Measurements from ENCODE around the gene PRR4.

The PRR4 gene

DNA sequence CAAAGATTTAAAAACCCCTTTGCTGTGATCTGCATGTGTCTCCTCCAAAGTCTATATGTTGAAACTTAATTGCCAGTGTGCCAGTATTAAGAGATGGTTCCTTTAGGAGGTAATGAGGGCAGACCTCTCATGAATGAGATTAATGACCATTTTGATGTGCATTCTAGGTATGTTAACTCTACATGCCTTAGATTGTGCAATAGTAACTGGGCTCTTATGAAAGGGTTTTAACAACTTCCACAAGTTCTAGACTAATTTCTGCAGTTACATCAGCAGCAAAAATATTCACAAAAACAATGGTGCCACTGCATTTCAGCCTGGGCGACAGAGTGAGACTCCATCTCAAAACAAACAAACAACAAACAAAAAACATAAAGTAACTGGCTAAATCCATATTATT is 19.3 kb downstream of the PRR4 start:
- no peaks in the 10 kb centered on the region for H3K9me2 ChIP-seq (replicated peaks; ENCODE audit: insufficient read depth, low read length)
- TF ChIP-seq EZH2phosphoT487 (IDR thresholded peaks at IDR 0.05; ENCODE audit: low read length) (no peak), EZH2 (optimal IDR thresholded peaks at IDR 0.05; ENCODE audit: low read depth, low read length) (no peak), CTCF (IDR thresholded peaks at IDR 0.05; ENCODE audit: low read length) (no peak)
- H4K20me1 ChIP-seq (ENCODE audit: insufficient read depth, low read length): no peaks in the 10 kb centered on the region
- no peak overlapping the region for H3K4me3 ChIP-seq (ENCODE audit: low read length)
- H3K79me2 ChIP-seq (ENCODE audit: low read length): no peaks in the 10 kb centered on the region
- H3K27ac ChIP-seq (ENCODE audit: low read length): no peak overlapping the region
- DNase-seq: no peak
- no peak overlapping the region for H3K4me2 ChIP-seq (ENCODE audit: low read depth, low read length)
- H3K27me3 ChIP-seq (replicated peaks; ENCODE audit: insufficient read depth, low read length): no peaks in the 10 kb centered on the region
- no peak overlapping the region for H3K9ac ChIP-seq (ENCODE audit: low read length)
- no peaks in the 10 kb centered on the region for H3F3A ChIP-seq (ENCODE audit: insufficient read depth, low read length)
- no peak overlapping the region for H2AFZ ChIP-seq (ENCODE audit: low read length)
- H3K36me3 ChIP-seq (replicated peaks; ENCODE audit: insufficient read depth, low read length): no peaks in the 10 kb centered on the region
- no peaks in the 10 kb centered on the region for H3K9me3 ChIP-seq (replicated peaks; ENCODE audit: insufficient read depth, low read length)
- H3K4me1 ChIP-seq (ENCODE audit: low read length): no peaks in the 10 kb centered on the region

DNA sequence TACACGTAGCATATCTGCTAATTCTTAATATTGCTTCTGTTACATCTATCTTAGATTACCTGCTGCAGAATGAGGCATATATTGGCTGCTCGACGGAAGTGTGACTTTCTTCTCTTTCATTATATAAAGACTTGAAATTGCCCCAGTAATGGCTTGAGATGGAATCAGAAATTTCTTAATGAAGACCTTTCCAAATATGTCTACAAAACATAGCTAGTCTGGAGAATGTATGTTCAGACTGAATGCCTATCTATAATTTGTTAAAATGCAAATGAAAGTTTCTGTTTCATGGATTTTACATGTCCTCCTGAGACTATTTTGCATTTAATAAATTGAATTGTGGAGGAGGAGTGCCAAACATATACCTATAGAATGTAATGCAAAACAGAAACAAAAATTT is 23.0 kb downstream of the PRR4 start, which contains the start of gene TAS2R10:
TAS2R10 (minus strand) TSS at position 101 of the 400 bp plus-strand sequence; CDS start at position 12, 89 bp downstream.
- Histone ChIP-seq H3K27me3 (replicated peaks; ENCODE audit: insufficient read depth, low read length) (no peaks in the 10 kb centered on the region), H3K36me3 (replicated peaks; ENCODE audit: insufficient read depth, low read length) (no peaks in the 10 kb centered on the region), H3K4me2 (ENCODE audit: low read depth, low read length) (no peak within 1 kb of the TSS), H2AFZ (ENCODE audit: low read length) (no peak within 1 kb of the TSS), H3K27ac (ENCODE audit: low read length) (no peak within 1 kb of the TSS), H4K20me1 (ENCODE audit: insufficient read depth, low read length) (no peaks in the 10 kb centered on the region), H3K4me1 (ENCODE audit: low read length) (no peaks in the 10 kb centered on the region), H3K9me3 (replicated peaks; ENCODE audit: insufficient read depth, low read length) (no peaks in the 10 kb centered on the region), H3K4me3 (ENCODE audit: low read length) (no peak within 1 kb of the TSS), H3K79me2 (ENCODE audit: low read length) (no peaks in the 10 kb centered on the region), H3K9me2 (replicated peaks; ENCODE audit: insufficient read depth, low read length) (no peaks in the 10 kb centered on the region), H3F3A (ENCODE audit: insufficient read depth, low read length) (no peaks in the 10 kb centered on the region), H3K9ac (ENCODE audit: low read length) (no peak within 1 kb of the TSS)
- no peak for DNase-seq
- TF ChIP-seq CTCF (IDR thresholded peaks at IDR 0.05; ENCODE audit: low read length) (no peak), EZH2 (optimal IDR thresholded peaks at IDR 0.05; ENCODE audit: low read depth, low read length) (no peak), EZH2phosphoT487 (IDR thresholded peaks at IDR 0.05; ENCODE audit: low read length) (no peak)

GRCh38 chr12:10824957-10825356 is 24.3 kb downstream of the PRR4 start:
- H3K9me2 ChIP-seq (replicated peaks; ENCODE audit: insufficient read depth, low read length): no peaks in the 10 kb centered on the region
- no peak overlapping the region for H3K27ac ChIP-seq (ENCODE audit: low read length)
- no peaks in the 10 kb centered on the region for H3K4me1 ChIP-seq (ENCODE audit: low read length)
- TF ChIP-seq EZH2 (optimal IDR thresholded peaks at IDR 0.05; ENCODE audit: low read depth, low read length) (no peak), CTCF (IDR thresholded peaks at IDR 0.05; ENCODE audit: low read length) (no peak)
- no peak for DNase-seq
- no peaks in the 10 kb centered on the region for H3K27me3 ChIP-seq (replicated peaks; ENCODE audit: insufficient read depth, low read length)
- H3K9me3 ChIP-seq (replicated peaks; ENCODE audit: insufficient read depth, low read length): no peaks in the 10 kb centered on the region
- H3F3A ChIP-seq (ENCODE audit: insufficient read depth, low read length): no peaks in the 10 kb centered on the region
- H3K36me3 ChIP-seq (replicated peaks; ENCODE audit: insufficient read depth, low read length): no peaks in the 10 kb centered on the region
- H4K20me1 ChIP-seq (ENCODE audit: insufficient read depth, low read length): no peaks in the 10 kb centered on the region
- no peak overlapping the region for H3K4me2 ChIP-seq (ENCODE audit: low read depth, low read length)
- H3K4me3 ChIP-seq (ENCODE audit: low read length): no peak overlapping the region
- no peaks in the 10 kb centered on the region for H3K79me2 ChIP-seq (ENCODE audit: low read length)
- H3K9ac ChIP-seq (ENCODE audit: low read length): no peak overlapping the region
- H2AFZ ChIP-seq (ENCODE audit: low read length): no peak overlapping the region

Data from MM.1S (cell line).